Measurements from ENCODE around the gene STK36. TPM values are rescaled to one million over a fixed set of nuclear protein-coding genes. Genes with fewer than 3 reads are reported as not detected.

Gene STK36
- total RNA-seq, 1 donor from 2014 or later: 41.1 TPM

- H3K9me3 ChIP-seq: no peaks in the 10 kb centered on the region
- H3K27ac ChIP-seq: peak within 1 kb of the TSS; percentile 91
- H3K36me3 ChIP-seq: peaks cover 4% of the 10 kb centered on the region
- peak; percentile 95 for TF ChIP-seq CTCF (IDR thresholded peaks at IDR 0.05)
- peak within 1 kb of the TSS; percentile 96 for H3K4me3 ChIP-seq
- ATAC-seq: peak; percentile 99 to 100
- intact Hi-C loops (cut with DNase I): loop anchor here (10.0 kb wide), 1 partner anchor 134 kb away; no protein-coding TSS in a partner anchor
- peaks cover 10% of the 10 kb centered on the region for H3K4me1 ChIP-seq
- no peaks in the 10 kb centered on the region for H3K27me3 ChIP-seq (ENCODE audit: low read depth)
- peak; percentile 99 for DNase-seq
Measured at GRCh38 chr2:218710687-218711549, 39.0 kb downstream of the STK36 start, which contains the start of gene TTLL4. TSS of gene TTLL4 (plus strand) at chr2:218710835. CDS start at chr2:218737677, 26,842 bp downstream.

GRCh38 chr2:218711550-218711929 lies 39.7 kb downstream of the STK36 start:
- Histone ChIP-seq H3K27me3 (ENCODE audit: low read depth) (no peaks in the 10 kb centered on the region), H3K27ac (peak overlapping the region; percentile 91), H3K9me3 (no peaks in the 10 kb centered on the region), H3K36me3 (peaks cover 9% of the 10 kb centered on the region), H3K4me3 (peak overlapping the region; percentile 96), H3K4me1 (peaks cover 12% of the 10 kb centered on the region)
- intact Hi-C loops (cut with DNase I): loop anchor here (10.0 kb wide), 1 partner anchor 133 kb away; no protein-coding TSS in a partner anchor
- no peak for DNase-seq
- ATAC-seq: peak in 1 of 2 donors; percentile 25
- no peak for TF ChIP-seq CTCF (IDR thresholded peaks at IDR 0.05)

- TF ChIP-seq CTCF (IDR thresholded peaks at IDR 0.05): no peak
- Histone ChIP-seq H3K36me3 (peaks cover 9% of the 10 kb centered on the region), H3K9me3 (no peaks in the 10 kb centered on the region), H3K27ac (no peak overlapping the region), H3K27me3 (ENCODE audit: low read depth) (no peaks in the 10 kb centered on the region), H3K4me1 (peaks cover 22% of the 10 kb centered on the region), H3K4me3 (no peak overlapping the region)
- intact Hi-C loops (cut with DNase I): loop anchor here (10.0 kb wide), 1 partner anchor 131 kb away; no protein-coding TSS in a partner anchor
- ATAC-seq (no peak), DNase-seq (no peak)
Measured at GRCh38 chr2:218713922-218714321, 42.0 kb downstream of the STK36 start.

GRCh38 chr2:218716070-218716469 lies 44.2 kb downstream of the STK36 start:
- Histone ChIP-seq H3K4me3 (no peak overlapping the region), H3K27ac (no peak overlapping the region), H3K36me3 (peaks cover 9% of the 10 kb centered on the region), H3K27me3 (ENCODE audit: low read depth) (no peaks in the 10 kb centered on the region), H3K9me3 (no peaks in the 10 kb centered on the region), H3K4me1 (peaks cover 22% of the 10 kb centered on the region)
- no peak for TF ChIP-seq CTCF (IDR thresholded peaks at IDR 0.05)
- DNase-seq: no peak
- intact Hi-C loops (cut with DNase I): loop anchor here (10.0 kb wide), 1 partner anchor 129 kb away; no protein-coding TSS in a partner anchor
- ATAC-seq: no peak

GRCh38 chr2:218717262-218717661 lies 45.4 kb downstream of the STK36 start:
- ATAC-seq: peak; percentile 52 to 85
- no peak for TF ChIP-seq CTCF (IDR thresholded peaks at IDR 0.05)
- H3K36me3 ChIP-seq: peaks cover 9% of the 10 kb centered on the region
- H3K4me1 ChIP-seq: peaks cover 14% of the 10 kb centered on the region
- H3K9me3 ChIP-seq: no peaks in the 10 kb centered on the region
- no peaks in the 10 kb centered on the region for H3K27me3 ChIP-seq (ENCODE audit: low read depth)
- no peak for DNase-seq
- H3K27ac ChIP-seq: peak overlapping the region; percentile 36
- H3K4me3 ChIP-seq: no peak overlapping the region
- intact Hi-C loops (cut with DNase I): loop anchor here (10.0 kb wide), 1 partner anchor 128 kb away; no protein-coding TSS in a partner anchor
